Muscle of leg (tissue), 9 donors: Measurements from ENCODE around the gene IKZF2. TPM values are rescaled to one million over a fixed set of nuclear protein-coding genes. Genes with fewer than 3 reads are reported as not detected.

Experiments
- polyA plus RNA-seq, 8 donors: library from polyadenylated mRNA; unstranded; fragments of 120-200 nt; gene quantifications; one replicate each; pipeline versions ENCODE4 v1.2.1 to v1.2.3, GENCODE V29; 2013; ENCODE audit warnings: inconsistent platforms in 1 of 8, low replicate concordance in 1 of 8; ENCODE audit not compliant: insufficient read length in 8 of 8, insufficient read depth in 1 of 8
- total RNA-seq: library from RNA; stranded (reverse); fragments of 120-200 nt; gene quantifications from one replicate; pipeline ENCODE4 v1.2.4, GENCODE V29; 2013

The IKZF2 gene
- total and polyA plus RNA-seq, 9 donors: 1.8 to 5.1 (median 3.0) TPM

Other genes starting within 250 kb of the IKZF2 start
- gene SPAG16, start 132.9 kb upstream of the IKZF2 start, total RNA-seq: 29.0 TPM
- 10 to 100 TPM; 17.3 to 24.5 (median 18.7) TPM for gene SPAG16, start 132.9 kb upstream of the IKZF2 start, polyA plus RNA-seq